HepG2 (cell line): Measurements from ENCODE around the gene SPSB2. TPM values are rescaled to one million over a fixed set of nuclear protein-coding genes. Genes with fewer than 3 reads are reported as not detected.
A peak's percentile ranks its signal among the peaks of the same experiment; 100 is the strongest.

Source experiments
- ARID3A ChIP-seq: IDR thresholded peaks from 2 replicates; pipeline ENCODE4 v1.6.1; 2012; ENCODE audit warnings: low read depth, low read length, improper control_type of control experiment
- ARNT2 ChIP-seq: sonication (generic); formaldehyde crosslinking; IDR thresholded peaks from 2 replicates; pipeline ENCODE4 v1.8.0; 2022; ENCODE audit warnings: mild to moderate bottlenecking, low read depth, missing genetic modification reagents, moderate library complexity
- CBX1 ChIP-seq: IDR thresholded peaks from one replicate; pipeline ENCODE4 v1.6.1; 2016; ENCODE audit warnings: antibody characterized with exemption, low read depth
- CENPBD1 ChIP-seq: sonication (generic); formaldehyde crosslinking; IDR thresholded peaks from 2 replicates; pipeline ENCODE4 v1.8.0; 2022; ENCODE audit warnings: missing genetic modification reagents, low read depth, mild to moderate bottlenecking, borderline replicate concordance
- GATAD2A ChIP-seq: IDR thresholded peaks from 2 replicates; pipeline ENCODE4 v1.6.1; 2016
- HBP1 ChIP-seq: IDR thresholded peaks from 2 replicates; pipeline ENCODE4 v1.6.1; 2016; ENCODE audit warnings: low read depth, control low read depth
- HNRNPK ChIP-seq: fragments of 200-400 bp; formaldehyde crosslinking; IDR thresholded peaks from 2 replicates; pipeline ENCODE4 v1.6.1; 2018; ENCODE audit warnings: low read length, low read depth, moderate library complexity, mild to moderate bottlenecking; ENCODE audit not compliant: poor library complexity, severe bottlenecking
- KDM4B ChIP-seq: sonication (generic); formaldehyde crosslinking; IDR thresholded peaks from 2 replicates; pipeline ENCODE4 v1.4.0; 2020; ENCODE audit warnings: missing genetic modification reagents
- MYNN ChIP-seq: sonication (generic); formaldehyde crosslinking; IDR thresholded peaks from 2 replicates; pipeline ENCODE4 v1.4.0; 2020; ENCODE audit warnings: mild to moderate bottlenecking, low read depth, missing genetic modification reagents
- NFIC ChIP-seq: IDR thresholded peaks from 2 replicates; pipeline ENCODE4 v1.6.1; 2012; ENCODE audit warnings: mild to moderate bottlenecking, low read length, inconsistent platforms
- PCBP1 ChIP-seq: fragments of 200-400 bp; formaldehyde crosslinking; IDR thresholded peaks from 2 replicates; pipeline ENCODE4 v1.6.1; 2017; ENCODE audit warnings: mild to moderate bottlenecking, low read depth, low read length, borderline replicate concordance
- RFX5 ChIP-seq: IDR thresholded peaks from 2 replicates; pipeline ENCODE4 v1.6.1; 2011; ENCODE audit warnings: low read depth, low read length, improper control_type of control experiment
- RFXAP ChIP-seq: sonication (generic); formaldehyde crosslinking; IDR thresholded peaks from 2 replicates; pipeline ENCODE4 v1.4.0; 2020; ENCODE audit warnings: missing genetic modification reagents, borderline replicate concordance
- SP5 ChIP-seq: IDR thresholded peaks from 2 replicates; pipeline ENCODE4 v1.6.1; 2016; ENCODE audit warnings: low read depth, borderline replicate concordance
- SRY ChIP-seq: sonication (generic); formaldehyde crosslinking; IDR thresholded peaks from 2 replicates; pipeline ENCODE4 v1.8.0; 2022; ENCODE audit warnings: mild to moderate bottlenecking, missing genetic modification reagents
- TAF15 ChIP-seq: fragments of 200-400 bp; formaldehyde crosslinking; IDR thresholded peaks from one replicate; pipeline ENCODE4 v1.6.1; 2018; ENCODE audit warnings: mild to moderate bottlenecking, low read depth, low read length; ENCODE audit not compliant: poor library complexity, severe bottlenecking
- YEATS4 ChIP-seq: sonication (generic); formaldehyde crosslinking; IDR thresholded peaks from 2 replicates; pipeline ENCODE4 v1.4.0; 2020; ENCODE audit warnings: missing genetic modification reagents, borderline replicate concordance
- ZFYVE20 ChIP-seq: sonication (generic); formaldehyde crosslinking; IDR thresholded peaks from 2 replicates; pipeline ENCODE4 v1.8.0; 2023; ENCODE audit warnings: low read depth, mild to moderate bottlenecking, moderate library complexity, missing genetic modification reagents, borderline replicate concordance
- ZNF326 ChIP-seq: sonication (generic); formaldehyde crosslinking; IDR thresholded peaks from 2 replicates; pipeline ENCODE4 v1.4.0; 2020; ENCODE audit warnings: missing genetic modification reagents, borderline replicate concordance
- ZNF567 ChIP-seq: sonication (generic); formaldehyde crosslinking; IDR thresholded peaks from 2 replicates; pipeline ENCODE4 v1.8.1; 2023; ENCODE audit warnings: mild to moderate bottlenecking, missing genetic modification reagents, borderline replicate concordance
- ZNF589 ChIP-seq: sonication (generic); formaldehyde crosslinking; conservative IDR thresholded peaks from 2 replicates; pipeline ENCODE4 v1.8.0; 2022; ENCODE audit warnings: mild to moderate bottlenecking, moderate library complexity, missing genetic modification reagents
- ZNF709 ChIP-seq: sonication (generic); formaldehyde crosslinking; IDR thresholded peaks from 2 replicates; pipeline ENCODE4 v1.5.0; 2020; ENCODE audit warnings: mild to moderate bottlenecking, missing genetic modification reagents
- ZNF747 ChIP-seq: sonication (generic); formaldehyde crosslinking; IDR thresholded peaks from 2 replicates; pipeline ENCODE4 v1.8.1; 2023; ENCODE audit warnings: missing genetic modification reagents, mild to moderate bottlenecking, borderline replicate concordance
- ZSCAN29 ChIP-seq: sonication (generic); formaldehyde crosslinking; conservative IDR thresholded peaks from 2 replicates; pipeline ENCODE4 v1.4.0; 2020; ENCODE audit warnings: mild to moderate bottlenecking, missing genetic modification reagents
- polyA plus RNA-seq, 8 experiments: library from polyadenylated mRNA; depleted of rRNA in 3 of 8; stranded (reverse) in 7 of 8; unstranded in 1 of 8; fragments of >200 nt; fragmentation: Illumina TruSeq in 4 of 8; extraction: Trizol in 4 of 8; gene quantifications; 2 replicates each; pipeline versions ENCODE4 v1.2.1 to v1.2.3, GENCODE V29; 2011 to 2016; ENCODE audit warnings: low read depth in 4 of 8, missing spikeins in 1 of 8, mixed read lengths in 1 of 8; ENCODE audit not compliant: insufficient read depth in 1 of 8
- total RNA-seq, 5 experiments: library from RNA; depleted of rRNA; stranded (reverse); fragments of >200 nt; fragmentation: Illumina TruSeq; extraction: Trizol; gene quantifications; 2 replicates each; pipeline ENCODE4 v1.2.3, GENCODE V29; 2016; ENCODE audit warnings: low read depth in 1 of 5

The SPSB2 gene
- total and polyA plus RNA-seq, 2 of the 13 experiments (the other 11 are each of a cell fraction or from before 2014, with no cell fraction given) = 2.0 to 6.2 TPM

GRCh38 chr12:6851921-6852650, 21.0 kb downstream of the SPSB2 start, which contains the start of gene USP5 (continued):
- TF ChIP-seq HBP1 (CRISPR knock-in tag) (0 out of 2 replicates have a peak, but pooled peaks have one; percentile 39), ZNF326 (CRISPR knock-in tag) (no peak), TAF15 (peak; percentile 52), RFXAP (CRISPR knock-in tag) (peak; percentile 56; the same call in 1 of the 2 replicates), ZFYVE20 (no peak), PCBP1 (peak; percentile 88; the same call in 1 of the 2 replicates), CBX1 (no peak), NFIC (no peak; the same call in 1 of the 2 replicates), ZSCAN29 (CRISPR knock-in tag) (no peak), YEATS4 (CRISPR knock-in tag) (peak; percentile 67), MYNN (CRISPR knock-in tag) (no peak), ZNF747 (peak; percentile 74; the same call in 1 of the 2 replicates), ARNT2 (CRISPR knock-in tag) (peak; percentile 60; the same call in 1 of the 2 replicates), ZNF709 (CRISPR knock-in tag) (no peak), SP5 (CRISPR knock-in tag) (peak; percentile 28; the same call in 1 of the 2 replicates), RFX5 (peak; percentile 45; the same call in 1 of the 2 replicates), GATAD2A (no peak), ZNF589 (CRISPR knock-in tag) (peak; percentile 59; the same call in 1 of the 2 replicates), SRY (peak; percentile 75; the same call in 1 of the 2 replicates), CENPBD1 (CRISPR knock-in tag) (no peak; the same call in 1 of the 2 replicates), KDM4B (CRISPR knock-in tag) (no peak), ZNF567 (CRISPR knock-in tag) (peak; percentile 88; the same call in 1 of the 2 replicates), HNRNPK (no peak), ARID3A (no peak)
